HCT116 (cell line): ENCODE data around the gene ERBB4. TPM values are rescaled to one million over a fixed set of nuclear protein-coding genes. Genes with fewer than 3 reads are reported as not detected.

Source experiments
- ATAC-seq: fragments of 200-7000 bp; cut with Tn5 transposase; 2 replicates; pipeline ENCODE4 v1.9.1; 2020; ENCODE audit warnings: mild to moderate bottlenecking, moderate library complexity
- BruUV-seq: library from RNA; stranded (reverse); fragments of 400-500 nt; replicated peaks from 2 replicates; lab custom pipeline; 2021; lab: Mats Ljungman, UMichigan
- CTCF ChIA-PET: fragments of 300-600 bp; sonication (Branson Sonifier 250); formaldehyde crosslinking; loops from one replicate; lab custom pipeline; 2021; ENCODE audit warnings: antibody characterized with exemption; lab: Charles Lee
- POLR2A ChIA-PET: fragments of 300-600, 350-600 bp; sonication (Branson Sonifier 250); formaldehyde crosslinking; loops from one replicate; lab custom pipeline; 2021; ENCODE audit warnings: antibody characterized with exemption; lab: Charles Lee
- RAD21 ChIA-PET, 2 experiments: fragments of 300-600 bp; sonication (Branson Sonifier 250); formaldehyde crosslinking; loops; one replicate each; lab custom pipeline; 2023; ENCODE audit warnings: low total read pairs in 2 of 2; ENCODE audit not compliant: uncharacterized antibody in 2 of 2, unreplicated experiment in 2 of 2, low non-redundant PET in 1 of 2; lab: Charles Lee
- DNase-seq: peaks from one replicate; pipeline ENCODE4 v3.0.0-alpha.2; 2010; ENCODE audit warnings: low read depth, low spot score
- H2AFZ ChIP-seq: fragments of 200-600 bp; shearing (Covaris generic), sonication (generic); 2 replicates; pipeline ENCODE4 v1.6.1; 2017; ENCODE audit warnings: low read depth, mixed run types, mixed read lengths, antibody characterized with exemption, low read length; ENCODE audit not compliant: poor library complexity, severe bottlenecking
- H3K27ac ChIP-seq: 2 replicates; pipeline ENCODE4 v1.5.1; 2012; ENCODE audit warnings: low read depth, low read length
- H3K27me3 ChIP-seq: fragments of 200-600 bp; sonication (generic); 2 replicates; pipeline ENCODE4 v1.6.1; 2016; ENCODE audit warnings: mixed run types, low read length, mixed read lengths; ENCODE audit not compliant: insufficient read depth
- H3K36me3 ChIP-seq, 2 experiments: fragments of 200-500 bp in 1 of 2; fragments of 200-600 bp in 1 of 2; sonication (Bioruptor generic) in 1 of 2; sonication (generic) in 1 of 2; 2 replicates each; pipeline versions ENCODE4 v1.5.1 to v1.6.1; 2014 to 2016; ENCODE audit warnings: low read length in 2 of 2, inconsistent platforms in 1 of 2, mixed read lengths in 1 of 2, mixed run types in 1 of 2; ENCODE audit not compliant: insufficient read depth in 2 of 2, control insufficient read depth in 1 of 2
- H3K4me1 ChIP-seq, 2 experiments: fragments of 200-600 bp in 1 of 2; sonication (generic) in 1 of 2; 2 replicates each; pipeline versions ENCODE4 v1.5.1 to v1.6.1; 2012 to 2017; ENCODE audit warnings: low read length in 2 of 2, inconsistent platforms in 1 of 2, mild to moderate bottlenecking in 1 of 2, mixed read lengths in 1 of 2, mixed run types in 1 of 2, moderate library complexity in 1 of 2; ENCODE audit not compliant: insufficient read depth in 2 of 2, control insufficient read depth in 1 of 2
- H3K4me2 ChIP-seq: fragments of 200-600 bp; sonication (generic); 2 replicates; pipeline ENCODE4 v1.6.1; 2017; ENCODE audit warnings: mixed run types, low read length, mixed read lengths
- H3K4me3 ChIP-seq, 2 experiments: fragments of 200-600 bp in 1 of 2; sonication (generic) in 1 of 2; replicated peaks in 1 of 2; 2 replicates each; pipeline ENCODE4 v1.5.1; 2011 to 2016; ENCODE audit warnings: low read length in 2 of 2, control low read depth in 1 of 2, low read depth in 1 of 2, mild to moderate bottlenecking in 1 of 2, mixed read lengths in 1 of 2, mixed run types in 1 of 2
- H3K79me2 ChIP-seq: fragments of 200-600 bp; sonication (generic); 2 replicates; pipeline ENCODE4 v1.6.1; 2017; ENCODE audit warnings: mild to moderate bottlenecking, mixed run types, low read length, moderate library complexity, mixed read lengths; ENCODE audit not compliant: insufficient read depth
- H3K9ac ChIP-seq: fragments of 200-600 bp; sonication (generic); 2 replicates; pipeline ENCODE4 v1.6.1; 2016; ENCODE audit warnings: low read length, mixed read lengths
- H3K9me2 ChIP-seq: fragments of 200-600 bp; sonication (generic), shearing (Covaris generic); 2 replicates; pipeline ENCODE4 v1.6.1; 2017; ENCODE audit warnings: mixed run types, mild to moderate bottlenecking, moderate library complexity; ENCODE audit not compliant: insufficient read depth
- H3K9me3 ChIP-seq, 2 experiments: fragments of 200-500 bp in 1 of 2; fragments of 200-600 bp in 1 of 2; sonication (Bioruptor generic) in 1 of 2; sonication (generic) in 1 of 2; 2 replicates each; pipeline ENCODE4 v1.6.1; 2014 to 2017; ENCODE audit warnings: low read length in 2 of 2, mixed read lengths in 2 of 2, inconsistent platforms in 1 of 2, low read depth in 1 of 2, mild to moderate bottlenecking in 1 of 2, mixed run types in 1 of 2, moderate library complexity in 1 of 2; ENCODE audit not compliant: control insufficient read depth in 1 of 2, insufficient read depth in 1 of 2
- H4K20me1 ChIP-seq: fragments of 200-600 bp; sonication (generic), shearing (Covaris generic); 2 replicates; pipeline ENCODE4 v1.6.1; 2017; ENCODE audit warnings: mixed run types, mild to moderate bottlenecking, moderate library complexity; ENCODE audit not compliant: insufficient read depth
- CBX3 ChIP-seq: IDR thresholded peaks from 2 replicates; pipeline ENCODE4 v1.6.1; 2012; ENCODE audit warnings: low read depth
- CEBPB ChIP-seq: IDR thresholded peaks from 2 replicates; pipeline ENCODE4 v1.6.1; 2012; ENCODE audit warnings: low read depth
- ELF1 ChIP-seq: IDR thresholded peaks from 2 replicates; pipeline ENCODE4 v1.6.1; 2012; ENCODE audit warnings: low read depth, borderline replicate concordance
- EZH2 ChIP-seq: fragments of 200-600 bp; sonication (generic); IDR thresholded peaks from 2 replicates; pipeline ENCODE4 v1.6.1; 2017; ENCODE audit warnings: antibody characterized with exemption, mixed run types
- FOSL1 ChIP-seq: IDR thresholded peaks from 2 replicates; pipeline ENCODE4 v1.6.1; 2012; ENCODE audit warnings: low read depth
- MAX ChIP-seq: IDR thresholded peaks from 2 replicates; pipeline ENCODE4 v1.6.1; 2012
- POLR2AphosphoS5 ChIP-seq: IDR thresholded peaks from 2 replicates; pipeline ENCODE4 v1.6.1; 2011; ENCODE audit warnings: mild to moderate bottlenecking, low read depth, low read length, moderate library complexity
- RAD21 ChIP-seq: IDR thresholded peaks from 2 replicates; pipeline ENCODE4 v1.6.1; 2012; ENCODE audit warnings: low read depth, mild to moderate bottlenecking
- REST ChIP-seq: IDR thresholded peaks from 2 replicates; pipeline ENCODE4 v1.6.1; 2012; ENCODE audit warnings: low read depth
- SP1 ChIP-seq: IDR thresholded peaks from 2 replicates; pipeline ENCODE4 v1.6.1; 2012; ENCODE audit warnings: low read depth
- YY1 ChIP-seq: IDR thresholded peaks from 2 replicates; pipeline ENCODE4 v1.6.1; 2011; ENCODE audit warnings: low read length, low read depth, moderate library complexity, mild to moderate bottlenecking; ENCODE audit not compliant: insufficient replicate concordance; ENCODE audit errors: extremely low read depth
- ZNF274 ChIP-seq: fragments of 200-500 bp; sonication (Bioruptor generic); IDR thresholded peaks from 2 replicates; pipeline ENCODE4 v1.6.1; 2014; ENCODE audit warnings: mild to moderate bottlenecking, low read depth, low read length, inconsistent platforms
- intact Hi-C: fragments of 100-400 bp; cut with micrococcal nuclease; formaldehyde crosslinking; loops from 2 replicates; pipeline ENCODE4 v1.10.0; 2022
- total RNA-seq: library from RNA; stranded (reverse); gene quantifications from one replicate; pipeline ENCODE4 v1.2.1, GENCODE V29; 2021; ENCODE audit not compliant: unreplicated experiment
- TF ChIP-seq, protein P1 (sequence below): IDR thresholded peaks from 2 replicates; pipeline ENCODE4 v1.6.1; 2011; ENCODE audit warnings: mild to moderate bottlenecking, low read length, moderate library complexity; ENCODE audit not compliant: insufficient replicate concordance; ENCODE audit errors: extremely low read depth
- TF ChIP-seq, protein P2 (sequence below), 3 experiments: fragments of 200-600 bp in 1 of 3; sonication (generic) in 1 of 3; IDR thresholded peaks in 2 of 3; conservative IDR thresholded peaks in 1 of 3; 2 replicates each; pipeline ENCODE4 v1.5.1; 2012 to 2017; ENCODE audit warnings: low read depth in 2 of 3, low read length in 2 of 3, antibody characterized with exemption in 1 of 3, borderline replicate concordance in 1 of 3, control low read depth in 1 of 3, mild to moderate bottlenecking in 1 of 3, mixed read lengths in 1 of 3, mixed run types in 1 of 3, moderate library complexity in 1 of 3; ENCODE audit not compliant: insufficient read depth in 1 of 3
- TF ChIP-seq, protein P3 (sequence below): IDR thresholded peaks from 2 replicates; pipeline ENCODE4 v1.6.1; 2012

The ERBB4 gene
- total RNA-seq, 1 experiment from 2014 or later, result 0.10 TPM

DNA sequence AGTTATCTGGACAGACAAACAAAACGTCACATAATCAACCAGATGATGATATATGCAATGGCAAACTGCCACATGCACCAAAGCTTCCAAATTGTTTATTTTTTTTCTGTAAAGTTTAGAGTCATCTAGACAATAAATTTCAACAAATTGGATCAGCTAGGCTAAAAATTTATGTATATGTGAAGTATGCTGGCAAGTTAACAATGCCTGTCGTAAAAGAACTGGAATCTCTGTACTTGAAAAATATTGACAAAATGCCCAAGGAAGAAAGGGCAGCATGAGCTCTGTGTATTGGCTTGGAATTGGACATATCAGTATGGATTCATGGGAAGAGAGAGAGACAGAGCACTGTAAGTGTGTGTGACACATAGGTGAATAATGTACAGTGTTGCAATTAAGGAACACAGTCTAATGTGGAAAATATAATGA, 309.8 kb downstream of the ERBB4 start:
- Histone ChIP-seq H3K27ac (no peak overlapping the region), H3K9me2 (no peaks in the 10 kb centered on the region), H4K20me1 (no peaks in the 10 kb centered on the region), H3K9ac (no peak overlapping the region), H2AFZ (no peak overlapping the region), H3K4me2 (no peak overlapping the region), H3K4me3 (no peak overlapping the region), H3K4me1 (peaks cover 3 to 6% of the 10 kb centered on the region in 2 experiments; a peak in 2 of 4 replicates), H3K79me2 (no peaks in the 10 kb centered on the region), H3K27me3 (no peaks in the 10 kb centered on the region), H3K36me3 (no peaks in the 10 kb centered on the region), H3K9me3 (no peaks in the 10 kb centered on the region)
- ChIA-PET RAD21 (no interaction called here), CTCF (no interaction called here), POLR2A (no interaction called here)
- DNase-seq (no peak), ATAC-seq (no peak)
- intact Hi-C loops, result no loop called here
- no TSS peak for BruUV-seq
- TF ChIP-seq CBX3, result no peak
- TF ChIP-seq, protein P1, sequence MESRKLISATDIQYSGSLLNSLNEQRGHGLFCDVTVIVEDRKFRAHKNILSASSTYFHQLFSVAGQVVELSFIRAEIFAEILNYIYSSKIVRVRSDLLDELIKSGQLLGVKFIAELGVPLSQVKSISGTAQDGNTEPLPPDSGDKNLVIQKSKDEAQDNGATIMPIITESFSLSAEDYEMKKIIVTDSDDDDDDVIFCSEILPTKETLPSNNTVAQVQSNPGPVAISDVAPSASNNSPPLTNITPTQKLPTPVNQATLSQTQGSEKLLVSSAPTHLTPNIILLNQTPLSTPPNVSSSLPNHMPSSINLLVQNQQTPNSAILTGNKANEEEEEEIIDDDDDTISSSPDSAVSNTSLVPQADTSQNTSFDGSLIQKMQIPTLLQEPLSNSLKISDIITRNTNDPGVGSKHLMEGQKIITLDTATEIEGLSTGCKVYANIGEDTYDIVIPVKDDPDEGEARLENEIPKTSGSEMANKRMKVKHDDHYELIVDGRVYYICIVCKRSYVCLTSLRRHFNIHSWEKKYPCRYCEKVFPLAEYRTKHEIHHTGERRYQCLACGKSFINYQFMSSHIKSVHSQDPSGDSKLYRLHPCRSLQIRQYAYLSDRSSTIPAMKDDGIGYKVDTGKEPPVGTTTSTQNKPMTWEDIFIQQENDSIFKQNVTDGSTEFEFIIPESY, result no peak
- no peak for TF ChIP-seq ELF1
- TF ChIP-seq SP1, result no peak
- no peak for TF ChIP-seq EZH2
- TF ChIP-seq, protein P2, sequence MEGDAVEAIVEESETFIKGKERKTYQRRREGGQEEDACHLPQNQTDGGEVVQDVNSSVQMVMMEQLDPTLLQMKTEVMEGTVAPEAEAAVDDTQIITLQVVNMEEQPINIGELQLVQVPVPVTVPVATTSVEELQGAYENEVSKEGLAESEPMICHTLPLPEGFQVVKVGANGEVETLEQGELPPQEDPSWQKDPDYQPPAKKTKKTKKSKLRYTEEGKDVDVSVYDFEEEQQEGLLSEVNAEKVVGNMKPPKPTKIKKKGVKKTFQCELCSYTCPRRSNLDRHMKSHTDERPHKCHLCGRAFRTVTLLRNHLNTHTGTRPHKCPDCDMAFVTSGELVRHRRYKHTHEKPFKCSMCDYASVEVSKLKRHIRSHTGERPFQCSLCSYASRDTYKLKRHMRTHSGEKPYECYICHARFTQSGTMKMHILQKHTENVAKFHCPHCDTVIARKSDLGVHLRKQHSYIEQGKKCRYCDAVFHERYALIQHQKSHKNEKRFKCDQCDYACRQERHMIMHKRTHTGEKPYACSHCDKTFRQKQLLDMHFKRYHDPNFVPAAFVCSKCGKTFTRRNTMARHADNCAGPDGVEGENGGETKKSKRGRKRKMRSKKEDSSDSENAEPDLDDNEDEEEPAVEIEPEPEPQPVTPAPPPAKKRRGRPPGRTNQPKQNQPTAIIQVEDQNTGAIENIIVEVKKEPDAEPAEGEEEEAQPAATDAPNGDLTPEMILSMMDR (IDR thresholded peaks at IDR 0.05 in 2 of 3, conservative IDR thresholded peaks at IDR 0.05 in 1 of 3; ENCODE audit: borderline replicate concordance in 1 of 3, insufficient read depth in 1 of 3, low read depth in 2 of 3, low read length in 2 of 3), result no peak
- no peak for TF ChIP-seq MAX
- no peak for TF ChIP-seq POLR2AphosphoS5
- TF ChIP-seq RAD21, result no peak
- no peak for TF ChIP-seq CEBPB
- no peak for TF ChIP-seq YY1
- no peak for TF ChIP-seq ZNF274
- TF ChIP-seq, protein P3, sequence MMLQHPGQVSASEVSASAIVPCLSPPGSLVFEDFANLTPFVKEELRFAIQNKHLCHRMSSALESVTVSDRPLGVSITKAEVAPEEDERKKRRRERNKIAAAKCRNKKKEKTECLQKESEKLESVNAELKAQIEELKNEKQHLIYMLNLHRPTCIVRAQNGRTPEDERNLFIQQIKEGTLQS, result no peak
- TF ChIP-seq REST, result no peak
- no peak for TF ChIP-seq FOSL1
